ENCODE measurements around the gene PTPRD. TPM values are rescaled to one million over a fixed set of nuclear protein-coding genes. Genes with fewer than 3 reads are reported as not detected.

PTPRD gene
- total RNA-seq, 4 donors from 2014 or later: 19.6 to 78.9 (median 45.6) TPM

- intact Hi-C loops (cut with DNase I): no loop called here
- no peak for DNase-seq
- no peaks in the 10 kb centered on the region for H3K4me1 ChIP-seq
- WGBS, 2 donors: 85 to 87% methylated on average over 3 of the region's 3 CpGs
- H3K36me3 ChIP-seq: no peaks in the 10 kb centered on the region
- no peaks in the 10 kb centered on the region for H3K27me3 ChIP-seq
- no peak overlapping the region for H3K4me3 ChIP-seq (replicated peaks in 1 of 3)
- no peak overlapping the region for H3K27ac ChIP-seq
- no peaks in the 10 kb centered on the region for H3K9me3 ChIP-seq
- no peak for TF ChIP-seq CTCF (IDR thresholded peaks at IDR 0.05)
Observed at GRCh38 chr9:9392755-9393154, 1220.0 kb downstream of the PTPRD start.

GRCh38 chr9:9389904-9390303 lies 1222.9 kb downstream of the PTPRD start:
- WGBS, 2 donors: 55 to 72% methylated on average over 3 of the region's 3 CpGs
- no peak for TF ChIP-seq CTCF (IDR thresholded peaks at IDR 0.05)
- no peak for TF ChIP-seq POLR2A (IDR thresholded peaks at IDR 0.05)
- DNase-seq: no peak
- intact Hi-C loops (cut with DNase I): no loop called here
- no peaks in the 10 kb centered on the region for H3K27me3 ChIP-seq
- no peak overlapping the region for H3K27ac ChIP-seq
- H3K36me3 ChIP-seq: no peaks in the 10 kb centered on the region
- H3K4me1 ChIP-seq: no peaks in the 10 kb centered on the region
- H3K4me3 ChIP-seq (replicated peaks in 1 of 3): no peak overlapping the region
- H3K9me3 ChIP-seq: no peaks in the 10 kb centered on the region

- WGBS, 2 donors: 71 to 85% methylated on average over 3 of the region's 3 CpGs
- no peak overlapping the region for H3K4me3 ChIP-seq (replicated peaks in 1 of 3)
- intact Hi-C loops (cut with DNase I): no loop called here
- no peaks in the 10 kb centered on the region for H3K27me3 ChIP-seq
- no peaks in the 10 kb centered on the region for H3K9me3 ChIP-seq
- H3K27ac ChIP-seq: no peak overlapping the region
- no peaks in the 10 kb centered on the region for H3K4me1 ChIP-seq
- DNase-seq: no peak
- H3K36me3 ChIP-seq: no peaks in the 10 kb centered on the region
- TF ChIP-seq CTCF (IDR thresholded peaks at IDR 0.05) (no peak), POLR2A (IDR thresholded peaks at IDR 0.05) (no peak)
Observed at GRCh38 chr9:9387511-9388115, 1225.2 kb downstream of the PTPRD start.

- 74 to 75% methylated on average over 2 of the region's 2 CpGs for WGBS, 2 donors
- Histone ChIP-seq H3K27me3 (no peaks in the 10 kb centered on the region), H3K4me3 (replicated peaks in 1 of 3) (no peak overlapping the region), H3K4me1 (no peaks in the 10 kb centered on the region), H3K9me3 (no peaks in the 10 kb centered on the region), H3K27ac (no peak overlapping the region), H3K36me3 (no peaks in the 10 kb centered on the region)
- no peak for DNase-seq
- no peak for TF ChIP-seq CTCF (IDR thresholded peaks at IDR 0.05)
- no peak for TF ChIP-seq POLR2A (IDR thresholded peaks at IDR 0.05)
- intact Hi-C loops (cut with DNase I): no loop called here
Observed at GRCh38 chr9:9362332-9362731, 1250.5 kb downstream of the PTPRD start.

- 27 to 30% methylated on average over 2 of the region's 2 CpGs for WGBS, 2 donors
- intact Hi-C loops (cut with DNase I): no loop called here
- DNase-seq: peak in 1 of 2 donors; percentile 3
Observed at GRCh38 chr9:9352877-9353481, 1259.8 kb downstream of the PTPRD start.

More at GRCh38 chr9:9352877-9353481, 1259.8 kb downstream of the PTPRD start:
- Histone ChIP-seq H3K4me3 (replicated peaks in 1 of 3) (no peak overlapping the region), H3K4me1 (no peaks in the 10 kb centered on the region), H3K27me3 (no peaks in the 10 kb centered on the region), H3K36me3 (no peaks in the 10 kb centered on the region), H3K9me3 (no peaks in the 10 kb centered on the region), H3K27ac (no peak overlapping the region)
- TF ChIP-seq CTCF (IDR thresholded peaks at IDR 0.05) (peak in 4 of 6 experiments; percentile 33 to 61 (median 36)), POLR2A (IDR thresholded peaks at IDR 0.05) (no peak)

All from thyroid gland (tissue), 4 donors.